GM18520 (cell line): ENCODE measurements around the gene CRAMP1.
"Not testable (repeated sequence)": the region's sequence is repeated elsewhere in the genome, so short reads cannot be mapped to it uniquely, and the experiment has no call there.

Source experiments
- ATAC-seq: cut with Tn5 transposase; IDR thresholded peaks from one replicate; pipeline ENCODE4 v1.9.1; 2021; ENCODE audit not compliant: unreplicated experiment

The CRAMP1 gene

GRCh38 chr16:1595511-1595910, 16.6 kb upstream of the CRAMP1 start:
- ATAC-seq, result not testable (repeated sequence)

GRCh38 chr16:1596516-1596915, 15.6 kb upstream of the CRAMP1 start:
- no peak for ATAC-seq

DNA sequence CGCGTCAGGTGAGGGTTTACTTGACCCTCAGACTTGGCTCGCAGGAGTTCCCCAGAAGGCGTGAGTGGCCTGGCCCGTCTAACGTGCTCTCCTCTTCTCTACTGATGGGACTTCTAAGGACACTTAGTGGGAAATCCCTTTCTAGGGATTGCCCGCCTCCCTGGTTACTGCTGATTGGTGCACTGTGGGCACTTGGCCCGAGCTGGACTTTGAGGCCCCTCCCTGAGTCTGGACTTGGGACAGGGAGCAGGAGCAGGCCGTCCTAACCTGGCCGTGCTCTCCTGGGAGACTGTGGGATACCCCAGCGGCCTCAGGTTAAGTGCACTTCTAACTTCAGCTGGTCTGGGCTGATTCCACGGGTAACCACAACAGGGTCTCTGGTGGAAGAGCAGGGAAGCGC, 15.0 kb upstream of the CRAMP1 start:
- ATAC-seq, result no peak

DNA sequence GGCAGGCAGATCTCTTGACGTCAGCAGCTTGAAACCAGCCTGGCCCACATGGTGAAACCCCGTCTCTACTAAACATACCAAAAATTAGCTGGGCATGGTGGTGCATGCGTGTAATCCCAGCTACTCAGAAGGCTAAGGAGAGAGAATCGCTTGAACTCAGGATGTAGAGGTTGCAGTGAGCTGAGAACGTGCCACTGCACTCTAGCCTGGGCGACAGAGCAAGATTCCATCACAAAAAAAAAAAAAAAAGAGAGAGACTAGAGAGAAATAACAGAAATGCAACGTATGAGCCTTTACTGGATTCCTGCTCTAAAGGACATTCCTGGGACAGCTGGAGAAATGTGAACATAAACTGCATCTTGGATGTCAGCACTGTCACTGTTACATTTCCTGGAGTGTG, 11.1 kb upstream of the CRAMP1 start:
- no peak for ATAC-seq

- ATAC-seq, result no peak
Observed at GRCh38 chr16:1601489-1601888, 10.7 kb upstream of the CRAMP1 start.

GRCh38 chr16:1602285-1602684, 9.9 kb upstream of the CRAMP1 start:
- no peak for ATAC-seq

- ATAC-seq, result no peak
Observed at GRCh38 chr16:1606774-1607173, 5.4 kb upstream of the CRAMP1 start.

DNA sequence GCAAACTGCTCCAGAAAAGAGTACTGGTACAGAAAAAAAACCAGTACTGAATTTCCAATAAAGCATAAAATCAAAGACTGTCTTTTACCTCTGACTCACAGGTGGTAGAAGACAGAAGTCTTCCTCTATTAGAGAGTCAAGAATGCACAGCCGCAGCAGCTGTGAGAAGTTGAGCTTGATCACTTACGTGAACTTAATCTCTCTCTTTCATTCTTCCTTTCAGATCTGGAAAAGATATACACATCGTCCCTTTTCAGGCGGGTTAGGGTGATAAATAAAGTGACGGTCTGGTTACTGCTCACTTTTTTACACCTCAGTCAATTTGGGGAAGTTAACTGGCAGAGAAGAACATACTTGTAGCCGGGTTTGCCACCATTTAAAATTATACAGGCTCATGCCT, 4.2 kb upstream of the CRAMP1 start:
- ATAC-seq, result no peak

DNA sequence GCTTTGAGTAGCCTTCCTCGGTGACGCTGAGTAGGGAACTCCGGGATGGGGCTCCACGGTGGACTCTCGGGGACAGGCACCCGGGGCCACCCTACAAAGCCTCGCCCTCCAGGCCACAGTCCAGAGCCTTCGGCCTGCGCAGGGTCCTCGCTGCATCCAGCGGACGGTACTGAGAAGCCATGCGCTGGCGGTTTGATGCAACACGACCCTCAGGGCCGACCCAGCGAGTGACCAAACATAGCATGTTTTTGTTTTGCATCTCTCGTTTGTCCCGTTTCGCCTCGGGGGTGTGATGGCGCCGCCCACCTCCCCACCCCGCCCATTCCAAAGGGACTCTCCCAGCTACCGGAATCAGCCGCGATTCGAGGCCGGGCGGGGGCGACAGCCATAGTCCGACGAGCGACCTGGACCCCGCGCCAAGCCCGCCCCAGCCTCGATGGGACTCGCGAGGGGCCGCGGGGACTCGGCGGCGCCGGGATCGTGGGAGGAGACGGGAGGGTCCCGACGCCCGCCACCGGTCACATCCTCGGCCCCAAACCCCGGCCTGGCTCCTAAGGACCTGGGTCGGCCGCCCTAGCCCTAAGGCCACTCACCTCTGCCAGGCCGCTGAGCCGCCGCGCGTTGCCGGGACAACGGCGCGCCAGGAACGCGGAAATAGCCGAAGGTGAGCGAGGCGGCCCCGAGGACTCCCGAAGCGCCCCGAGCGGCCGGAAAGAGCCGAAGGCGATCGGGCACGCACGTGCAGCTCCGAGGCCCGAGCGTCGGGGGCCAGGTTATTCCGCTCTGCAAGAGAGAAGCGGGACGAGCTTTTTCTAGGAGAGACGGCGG, 1.9 kb upstream of the CRAMP1 start:
- peak; percentile 24 for ATAC-seq

- ATAC-seq, result no peak
Observed at GRCh38 chr16:1610899-1611632, 1.1 kb upstream of the CRAMP1 start.

DNA sequence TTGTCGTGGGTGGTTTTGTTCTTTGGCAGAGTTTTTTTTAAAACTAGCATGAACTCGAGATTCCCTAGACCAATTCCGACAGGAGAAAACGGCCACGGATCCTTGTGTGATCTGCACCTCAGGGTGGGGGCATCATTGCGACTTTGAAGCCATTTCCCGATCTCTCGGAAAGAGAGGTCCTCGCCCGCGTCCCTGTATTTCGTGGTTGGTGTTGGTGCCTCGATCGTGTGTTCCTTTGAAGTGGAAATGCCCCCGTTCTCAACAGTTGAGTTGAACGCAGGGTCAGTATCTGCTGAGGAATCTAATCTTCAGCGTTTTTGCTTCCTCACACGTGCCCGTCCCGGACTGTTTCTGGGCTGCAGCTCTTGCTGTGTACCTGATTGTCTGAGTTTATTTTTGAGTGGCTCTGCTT, 1.1 kb downstream of the CRAMP1 start:
- ATAC-seq, result no peak

- ATAC-seq, result no peak
Observed at GRCh38 chr16:1613728-1614455, 1.7 kb downstream of the CRAMP1 start.

GRCh38 chr16:1614456-1615102, 2.4 kb downstream of the CRAMP1 start:
- ATAC-seq, result no peak

DNA sequence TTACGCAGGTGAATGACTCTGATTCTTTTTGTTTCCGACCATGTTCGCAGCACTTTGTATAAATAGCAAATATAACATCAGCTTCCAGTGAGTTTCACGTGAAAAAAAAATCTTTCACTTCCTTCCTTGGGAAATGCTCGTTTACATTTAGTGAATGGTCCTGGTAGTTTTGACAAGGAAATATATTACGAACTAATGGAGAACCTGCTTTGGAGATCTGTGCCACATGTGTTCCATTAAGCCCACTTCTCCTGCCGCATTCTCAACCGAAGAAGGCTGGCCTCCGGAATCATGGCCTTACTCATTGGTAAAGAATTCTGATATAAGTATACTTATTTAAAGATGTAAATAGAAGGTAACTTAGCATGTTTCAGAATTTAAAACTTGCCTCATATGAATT, 3.6 kb downstream of the CRAMP1 start:
- no peak for ATAC-seq

- ATAC-seq, result no peak
Observed at GRCh38 chr16:1619976-1620375, 7.8 kb downstream of the CRAMP1 start.

- ATAC-seq, result peak; percentile 56
Observed at GRCh38 chr16:1620391-1620790, 8.2 kb downstream of the CRAMP1 start.

GRCh38 chr16:1621851-1622250, 9.7 kb downstream of the CRAMP1 start:
- ATAC-seq, result no peak

DNA sequence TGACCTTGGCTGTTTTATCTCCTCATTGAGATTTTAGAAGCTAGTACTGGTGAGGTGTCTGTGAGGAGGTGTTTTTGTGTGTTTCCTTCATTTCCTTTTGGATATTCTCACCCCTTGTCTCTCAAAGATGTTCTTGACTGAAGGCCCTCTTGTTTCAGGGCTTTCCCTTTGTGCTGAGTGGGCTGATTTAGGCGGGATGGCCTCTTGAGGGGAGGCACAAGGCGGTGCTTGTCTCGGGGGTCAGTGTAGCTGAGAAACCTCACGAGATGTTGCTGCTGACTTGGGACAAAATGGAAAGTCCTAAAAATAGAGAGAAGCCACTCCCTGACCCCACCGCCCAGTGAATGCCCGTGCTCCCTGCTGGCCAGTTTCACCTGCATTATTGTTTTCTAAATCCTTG, 14.2 kb downstream of the CRAMP1 start:
- ATAC-seq, result no peak

- no peak for ATAC-seq
Observed at GRCh38 chr16:1626776-1627175, 14.6 kb downstream of the CRAMP1 start.

- ATAC-seq, result no peak
Observed at GRCh38 chr16:1630450-1631213, 18.5 kb downstream of the CRAMP1 start.

DNA sequence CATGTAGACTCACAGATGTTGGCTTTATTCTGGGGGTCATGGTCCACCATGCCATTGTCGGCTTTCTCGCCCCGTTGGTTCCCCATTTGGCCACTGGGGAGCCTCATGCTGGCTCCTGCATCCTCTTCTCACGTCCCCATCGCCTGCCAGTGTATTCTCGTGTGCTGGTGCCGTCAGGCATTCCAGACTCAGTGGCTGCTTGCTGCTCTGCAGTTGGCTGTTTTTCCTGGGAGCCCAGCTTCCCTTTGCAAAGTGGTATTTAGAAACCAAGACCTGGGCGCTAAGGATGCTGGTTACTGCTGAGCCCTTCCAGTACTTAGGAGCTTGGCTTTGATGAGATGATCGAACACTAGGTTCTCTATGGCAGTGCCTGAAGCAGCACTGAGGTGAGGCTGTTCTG, 19.1 kb downstream of the CRAMP1 start:
- ATAC-seq, result no peak
